ENCODE measurements around the gene CIP2A.

GRCh38 chr3:108546692-108547091 is 42.5 kb downstream of the CIP2A start:
- TF ChIP-seq CTCF (conservative IDR thresholded peaks at IDR 0.05; ENCODE audit: low read depth, low read length): no peak
- no peak for TF ChIP-seq POLR2A (IDR thresholded peaks at IDR 0.05; ENCODE audit: low read depth, low read length)
- TF ChIP-seq RCOR1 (IDR thresholded peaks at IDR 0.05; ENCODE audit: insufficient replicate concordance, low read length): no peak
- TF ChIP-seq SMC3 (IDR thresholded peaks at IDR 0.05; ENCODE audit: low read depth, low read length): no peak
- no peak for TF ChIP-seq BHLHE40 (IDR thresholded peaks at IDR 0.05; ENCODE audit: low read depth, low read length)
- no peak for TF ChIP-seq MXI1 (IDR thresholded peaks at IDR 0.05; ENCODE audit: borderline replicate concordance, low read depth, low read length)
- no peak for TF ChIP-seq CEBPB (IDR thresholded peaks at IDR 0.05; ENCODE audit: low read depth, low read length)
- TF ChIP-seq FOS (IDR thresholded peaks at IDR 0.05; ENCODE audit: low read depth, low read length): no peak
- no peak for TF ChIP-seq ELK1 (IDR thresholded peaks at IDR 0.05; ENCODE audit: borderline replicate concordance, low read depth, low read length)
- TF ChIP-seq RAD21 (IDR thresholded peaks at IDR 0.05; ENCODE audit: low read length): no peak
- no peak for TF ChIP-seq NFE2L2 (IDR thresholded peaks at IDR 0.05; ENCODE audit: low read depth, low read length)
- TF ChIP-seq RFX5 (IDR thresholded peaks at IDR 0.05; ENCODE audit: low read depth, low read length): no peak
- no peak for TF ChIP-seq MAZ (IDR thresholded peaks at IDR 0.05; ENCODE audit: borderline replicate concordance, low read depth, low read length)
- no peak for TF ChIP-seq USF2 (IDR thresholded peaks at IDR 0.05; ENCODE audit: low read depth, low read length)
